Glutamatergic neuron (in vitro differentiated cells): Measurements from ENCODE around the gene KLHL30. TPM values are rescaled to one million over a fixed set of nuclear protein-coding genes. Genes with fewer than 3 reads are reported as not detected.

Source experiments
- DNase-seq: peaks from one replicate; pipeline ENCODE4 v3.0.0; 2022
- H3K27ac Mint-ChIP-seq: one replicate; pipeline ENCODE4 v1.8.0; 2020; ENCODE audit warnings: mild to moderate bottlenecking, mixed read lengths, inconsistent platforms; ENCODE audit not compliant: unreplicated experiment
- H3K27me3 Mint-ChIP-seq: one replicate; pipeline ENCODE4 v1.8.0; 2020; ENCODE audit warnings: mild to moderate bottlenecking, moderate library complexity, mixed read lengths, inconsistent platforms; ENCODE audit not compliant: unreplicated experiment
- H3K36me3 Mint-ChIP-seq: one replicate; pipeline ENCODE4 v1.8.0; 2020; ENCODE audit warnings: mild to moderate bottlenecking, mixed read lengths, inconsistent platforms; ENCODE audit not compliant: unreplicated experiment
- H3K4me1 Mint-ChIP-seq: one replicate; pipeline ENCODE4 v1.8.0; 2020; ENCODE audit warnings: mild to moderate bottlenecking, low read depth, mixed read lengths, inconsistent platforms; ENCODE audit not compliant: unreplicated experiment
- H3K4me3 Mint-ChIP-seq: one replicate; pipeline ENCODE4 v1.8.0; 2020; ENCODE audit warnings: mild to moderate bottlenecking, mixed read lengths, inconsistent platforms; ENCODE audit not compliant: unreplicated experiment
- H3K9me3 Mint-ChIP-seq: one replicate; pipeline ENCODE4 v1.8.0; 2020; ENCODE audit warnings: mild to moderate bottlenecking, moderate library complexity, mixed read lengths, inconsistent platforms; ENCODE audit not compliant: unreplicated experiment
- total RNA-seq: library from RNA; stranded (reverse); fragmentation: NEBNext Ultra II Directional; extraction: Animal tissue kit (Norgen Biotek cat#: 25700); gene quantifications from one replicate; pipeline ENCODE4 v1.2.1, GENCODE V29; 2021; ENCODE audit not compliant: unreplicated experiment
- TF ChIP-seq, protein P1 (sequence below): fragments of 200-600 bp; sonication (generic); IDR thresholded peaks from one replicate; pipeline ENCODE4 v1.5.0; 2021; ENCODE audit not compliant: partially characterized antibody, unreplicated experiment

KLHL30 gene
- total RNA-seq, 1 donor from 2014 or later, result 3.5 TPM

DNA sequence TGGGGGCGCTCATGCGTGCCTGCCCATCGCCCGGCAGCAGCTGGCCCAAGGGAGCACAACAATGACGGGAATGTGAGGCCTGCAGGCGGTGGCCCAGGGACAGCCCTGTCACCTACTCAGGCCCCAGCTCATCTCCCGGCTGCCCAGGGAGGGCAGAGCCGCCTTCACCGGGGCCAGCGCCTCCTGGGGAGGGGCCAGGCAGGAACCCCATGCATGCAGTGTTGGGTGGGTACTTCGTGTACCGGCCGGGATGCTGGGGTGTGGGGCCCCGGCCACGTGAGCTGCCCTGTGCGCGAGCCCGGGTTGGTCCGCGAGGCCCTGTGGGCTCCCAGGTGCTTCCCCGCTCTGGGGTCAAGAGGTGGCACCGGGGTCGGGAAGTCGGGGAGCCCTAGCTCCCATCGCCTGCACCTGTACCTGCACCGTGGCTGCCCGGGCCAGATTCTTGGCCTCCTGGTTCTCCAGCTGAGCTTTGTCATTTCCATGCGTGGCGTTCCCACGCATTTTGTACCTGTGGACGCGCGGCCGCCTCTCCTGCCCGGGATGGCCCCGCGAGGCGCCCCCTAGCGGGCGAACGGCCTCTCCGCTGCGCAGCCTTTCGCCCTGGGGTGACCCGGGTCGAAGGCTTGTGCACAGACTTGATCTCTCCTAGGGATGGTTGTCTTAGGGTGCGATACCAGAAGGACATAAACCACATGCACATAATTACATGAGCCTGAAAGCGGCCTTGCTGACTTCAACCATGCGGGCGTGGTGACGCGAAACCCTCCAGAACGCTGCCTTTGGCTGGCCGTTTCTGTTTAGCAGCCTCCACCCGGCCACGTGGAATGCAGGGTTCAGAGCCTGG, 950 bp downstream of the KLHL30 start:
- Mint-ChIP-seq H3K4me3 (peak overlapping the region; percentile 38), H3K9me3 (peaks cover 1% of the 10 kb centered on the region), H3K27ac (no peak overlapping the region), H3K36me3 (no peaks in the 10 kb centered on the region), H3K27me3 (peaks cover 6% of the 10 kb centered on the region), H3K4me1 (peaks cover 6% of the 10 kb centered on the region)
- no peak for DNase-seq
- TF ChIP-seq, protein P1, sequence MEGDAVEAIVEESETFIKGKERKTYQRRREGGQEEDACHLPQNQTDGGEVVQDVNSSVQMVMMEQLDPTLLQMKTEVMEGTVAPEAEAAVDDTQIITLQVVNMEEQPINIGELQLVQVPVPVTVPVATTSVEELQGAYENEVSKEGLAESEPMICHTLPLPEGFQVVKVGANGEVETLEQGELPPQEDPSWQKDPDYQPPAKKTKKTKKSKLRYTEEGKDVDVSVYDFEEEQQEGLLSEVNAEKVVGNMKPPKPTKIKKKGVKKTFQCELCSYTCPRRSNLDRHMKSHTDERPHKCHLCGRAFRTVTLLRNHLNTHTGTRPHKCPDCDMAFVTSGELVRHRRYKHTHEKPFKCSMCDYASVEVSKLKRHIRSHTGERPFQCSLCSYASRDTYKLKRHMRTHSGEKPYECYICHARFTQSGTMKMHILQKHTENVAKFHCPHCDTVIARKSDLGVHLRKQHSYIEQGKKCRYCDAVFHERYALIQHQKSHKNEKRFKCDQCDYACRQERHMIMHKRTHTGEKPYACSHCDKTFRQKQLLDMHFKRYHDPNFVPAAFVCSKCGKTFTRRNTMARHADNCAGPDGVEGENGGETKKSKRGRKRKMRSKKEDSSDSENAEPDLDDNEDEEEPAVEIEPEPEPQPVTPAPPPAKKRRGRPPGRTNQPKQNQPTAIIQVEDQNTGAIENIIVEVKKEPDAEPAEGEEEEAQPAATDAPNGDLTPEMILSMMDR, result peak; percentile 81

GRCh38 chr2:238140040-238140439, 1.6 kb downstream of the KLHL30 start:
- Mint-ChIP-seq H3K4me3 (no peak overlapping the region), H3K27me3 (peaks cover 6% of the 10 kb centered on the region), H3K9me3 (peaks cover 1% of the 10 kb centered on the region), H3K27ac (no peak overlapping the region), H3K36me3 (no peaks in the 10 kb centered on the region), H3K4me1 (peaks cover 6% of the 10 kb centered on the region)
- TF ChIP-seq, protein P1, result no peak
- no peak for DNase-seq

GRCh38 chr2:238140721-238141540, 2.5 kb downstream of the KLHL30 start:
- Mint-ChIP-seq H3K9me3 (peaks cover 1% of the 10 kb centered on the region), H3K4me1 (peaks cover 6% of the 10 kb centered on the region), H3K27me3 (peaks cover 6% of the 10 kb centered on the region), H3K4me3 (no peak overlapping the region), H3K27ac (no peak overlapping the region), H3K36me3 (no peaks in the 10 kb centered on the region)
- no peak for DNase-seq
- TF ChIP-seq, protein P1, result no peak

GRCh38 chr2:238141541-238142318, 3.3 kb downstream of the KLHL30 start:
- no peaks in the 10 kb centered on the region for H3K36me3 Mint-ChIP-seq
- TF ChIP-seq, protein P1, result no peak
- H3K4me3 Mint-ChIP-seq, result no peak overlapping the region
- no peak for DNase-seq
- H3K27me3 Mint-ChIP-seq, result peaks cover 4% of the 10 kb centered on the region
- H3K27ac Mint-ChIP-seq, result peak overlapping the region; percentile 13
- peaks cover 6% of the 10 kb centered on the region for H3K4me1 Mint-ChIP-seq
- H3K9me3 Mint-ChIP-seq, result peaks cover 1% of the 10 kb centered on the region
